PFSK-1 (cell line): ENCODE measurements around the gene KICS2.

Experiments
- POLR2AphosphoS5 ChIP-seq: IDR thresholded peaks from 2 replicates; pipeline ENCODE4 v1.6.1; 2012; ENCODE audit warnings: low read depth, mild to moderate bottlenecking, control low read depth, low read length, moderate library complexity
- REST ChIP-seq, 2 experiments: IDR thresholded peaks; 2 replicates each; pipeline versions ENCODE4 v1.6.1 to v1.8.0; 2011 to 2012; ENCODE audit warnings: low read depth in 2 of 2, low read length in 2 of 2, control low read depth in 1 of 2, inconsistent platforms in 1 of 2, mild to moderate bottlenecking in 1 of 2, moderate library complexity in 1 of 2; ENCODE audit not compliant: insufficient read depth in 1 of 2

- TF ChIP-seq POLR2AphosphoS5, result no peak
- TF ChIP-seq REST (IDR thresholded peaks at IDR 0.05; ENCODE audit: insufficient read depth in 1 of 2, low read depth in 2 of 2, low read length in 2 of 2), result no peak
Observed at GRCh38 chr12:64225626-64226025, 3.5 kb upstream of the KICS2 start.
